GM10248 (cell line): ENCODE results near the gene MIEF1.

ENCODE experiments used
- CTCF ChIA-PET: fragments of 300-600 bp; sonication (Branson Sonifier 250); formaldehyde crosslinking; extraction: SDS; loops from one replicate; lab custom pipeline; 2021; ENCODE audit warnings: antibody characterized with exemption; lab: Yijun Ruan, JAX
- POLR2A ChIA-PET: fragments of 350-650 bp; sonication (Branson Sonifier 250); formaldehyde crosslinking; extraction: SDS; loops from one replicate; lab custom pipeline; 2020; ENCODE audit warnings: antibody characterized with exemption; lab: Yijun Ruan, JAX
- DNase-seq: peaks from one replicate; pipeline ENCODE4 v3.0.0; 2012; ENCODE audit errors: extremely low spot score
- TF ChIP-seq, protein P1 (sequence below): IDR thresholded peaks from 2 replicates; pipeline ENCODE4 v1.5.1; 2012; ENCODE audit warnings: mild to moderate bottlenecking, low read depth; ENCODE audit errors: extremely low read depth, missing control alignments, control extremely low read depth

Gene MIEF1

DNA sequence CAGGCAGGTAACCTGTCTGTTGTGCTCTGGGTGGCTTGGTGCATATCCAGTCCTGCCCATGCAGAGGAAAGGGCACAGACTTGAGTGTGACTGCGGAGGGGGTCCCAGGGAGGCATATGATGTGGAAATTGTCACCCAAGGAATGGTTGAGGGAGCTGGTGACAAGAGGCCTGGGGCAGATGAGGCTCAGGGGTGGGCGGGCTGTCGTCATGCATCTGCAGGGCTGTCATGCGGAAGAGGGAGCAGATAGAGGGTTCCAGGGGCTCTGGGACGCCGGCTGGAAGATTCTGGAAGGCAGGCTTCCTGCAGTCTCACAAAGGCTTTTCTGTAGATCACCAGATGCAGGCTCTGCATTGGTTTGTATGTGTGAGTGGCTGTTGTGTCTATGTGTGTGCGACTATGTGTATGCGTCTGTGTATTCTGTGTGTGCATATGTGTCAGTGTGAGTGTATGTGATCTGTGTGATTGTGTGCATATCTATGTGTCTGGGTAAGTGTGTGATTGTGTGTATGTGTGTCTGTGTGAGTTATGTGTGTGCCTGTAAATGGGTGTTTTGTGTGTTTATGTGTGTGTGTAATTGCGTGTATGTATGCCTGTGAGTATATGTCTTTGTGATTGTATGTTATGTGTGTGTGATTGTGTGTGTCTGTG lies 60.9 kb downstream of the MIEF1 start:
- POLR2A ChIA-PET, result no interaction called here
- DNase-seq, result no peak
- CTCF ChIA-PET, result interaction anchor here (1.3 to 2.2 kb wide), 2 partner anchors 462 to 473 kb away, joined by 5 to 12 read pairs; no protein-coding TSS in a partner anchor
- TF ChIP-seq, protein P1, sequence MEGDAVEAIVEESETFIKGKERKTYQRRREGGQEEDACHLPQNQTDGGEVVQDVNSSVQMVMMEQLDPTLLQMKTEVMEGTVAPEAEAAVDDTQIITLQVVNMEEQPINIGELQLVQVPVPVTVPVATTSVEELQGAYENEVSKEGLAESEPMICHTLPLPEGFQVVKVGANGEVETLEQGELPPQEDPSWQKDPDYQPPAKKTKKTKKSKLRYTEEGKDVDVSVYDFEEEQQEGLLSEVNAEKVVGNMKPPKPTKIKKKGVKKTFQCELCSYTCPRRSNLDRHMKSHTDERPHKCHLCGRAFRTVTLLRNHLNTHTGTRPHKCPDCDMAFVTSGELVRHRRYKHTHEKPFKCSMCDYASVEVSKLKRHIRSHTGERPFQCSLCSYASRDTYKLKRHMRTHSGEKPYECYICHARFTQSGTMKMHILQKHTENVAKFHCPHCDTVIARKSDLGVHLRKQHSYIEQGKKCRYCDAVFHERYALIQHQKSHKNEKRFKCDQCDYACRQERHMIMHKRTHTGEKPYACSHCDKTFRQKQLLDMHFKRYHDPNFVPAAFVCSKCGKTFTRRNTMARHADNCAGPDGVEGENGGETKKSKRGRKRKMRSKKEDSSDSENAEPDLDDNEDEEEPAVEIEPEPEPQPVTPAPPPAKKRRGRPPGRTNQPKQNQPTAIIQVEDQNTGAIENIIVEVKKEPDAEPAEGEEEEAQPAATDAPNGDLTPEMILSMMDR, result no peak

DNA sequence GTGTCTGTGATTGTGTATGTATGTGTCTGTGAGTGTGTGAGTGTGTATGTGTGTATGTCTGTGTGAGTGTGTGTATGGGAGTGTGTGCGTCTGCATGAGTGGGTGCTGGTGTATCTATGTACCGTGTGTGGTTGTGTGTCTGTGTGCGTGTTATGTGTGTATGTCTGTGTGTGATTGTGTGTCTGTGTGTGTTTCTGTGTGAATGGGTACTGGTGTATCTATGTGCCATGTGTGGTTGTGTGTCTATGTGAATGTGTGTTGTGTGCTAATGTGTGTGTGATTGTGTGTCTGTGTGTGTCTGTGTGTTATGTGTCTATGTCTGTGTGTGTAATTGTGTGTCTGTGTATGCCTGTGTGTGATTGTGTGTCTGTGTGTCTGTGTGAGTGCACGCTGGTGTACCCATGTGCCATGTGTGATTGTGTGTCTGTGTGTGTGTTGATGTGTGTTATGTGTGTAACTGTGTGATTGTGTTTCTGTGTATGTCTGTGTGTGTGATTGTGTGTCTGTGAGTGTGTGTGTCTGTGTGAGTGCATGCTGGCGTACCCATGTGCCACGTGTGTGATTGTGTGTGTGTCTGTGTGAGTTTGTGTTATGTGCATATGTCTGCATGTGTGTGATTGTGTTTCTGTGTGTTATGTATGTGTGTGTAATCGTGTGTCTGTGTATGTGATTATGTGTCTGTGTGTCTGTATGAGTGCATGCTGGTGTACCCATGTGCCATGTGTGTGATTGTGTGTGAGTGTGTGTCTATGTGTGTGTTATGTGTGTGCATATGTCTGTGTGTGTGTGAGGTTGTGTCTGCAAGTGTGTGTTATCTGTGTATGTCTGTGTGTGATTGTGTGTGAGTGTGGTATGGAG lies 61.7 kb downstream of the MIEF1 start:
- ChIA-PET POLR2A (no interaction called here), CTCF (no interaction called here)
- no peak for DNase-seq
- TF ChIP-seq, protein P1, result no peak

DNA sequence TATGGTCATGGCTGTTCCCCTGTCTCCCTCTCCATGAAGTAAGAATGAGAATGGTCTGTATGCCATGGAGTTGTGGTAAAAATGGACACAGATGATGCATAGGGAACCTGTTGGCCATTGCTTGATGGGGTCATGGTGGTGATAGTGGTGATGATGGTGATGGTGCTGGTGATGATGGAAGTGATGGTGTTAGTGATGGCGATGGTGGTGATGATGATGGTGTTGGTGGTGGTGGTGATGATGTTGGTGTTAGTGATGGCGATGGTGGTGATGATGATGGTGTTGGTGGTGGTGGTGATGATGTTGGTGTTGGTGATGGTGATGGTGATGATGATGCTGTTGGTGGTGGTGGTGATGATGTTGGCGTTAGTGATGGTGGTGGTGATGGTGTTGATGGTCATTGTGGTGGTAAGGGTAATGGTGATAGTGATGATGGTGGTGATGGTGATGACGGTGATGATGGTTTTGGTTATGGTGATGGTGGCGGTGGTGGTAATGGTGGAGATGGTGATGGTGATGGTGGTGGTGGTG lies 63.4 kb downstream of the MIEF1 start:
- ChIA-PET CTCF (interaction anchor here (1.2 kb wide), 1 partner anchor 31 kb away, joined by 3 read pairs; no protein-coding TSS in a partner anchor), POLR2A (no interaction called here)
- DNase-seq, result no peak
- TF ChIP-seq, protein P1, result no peak

DNA sequence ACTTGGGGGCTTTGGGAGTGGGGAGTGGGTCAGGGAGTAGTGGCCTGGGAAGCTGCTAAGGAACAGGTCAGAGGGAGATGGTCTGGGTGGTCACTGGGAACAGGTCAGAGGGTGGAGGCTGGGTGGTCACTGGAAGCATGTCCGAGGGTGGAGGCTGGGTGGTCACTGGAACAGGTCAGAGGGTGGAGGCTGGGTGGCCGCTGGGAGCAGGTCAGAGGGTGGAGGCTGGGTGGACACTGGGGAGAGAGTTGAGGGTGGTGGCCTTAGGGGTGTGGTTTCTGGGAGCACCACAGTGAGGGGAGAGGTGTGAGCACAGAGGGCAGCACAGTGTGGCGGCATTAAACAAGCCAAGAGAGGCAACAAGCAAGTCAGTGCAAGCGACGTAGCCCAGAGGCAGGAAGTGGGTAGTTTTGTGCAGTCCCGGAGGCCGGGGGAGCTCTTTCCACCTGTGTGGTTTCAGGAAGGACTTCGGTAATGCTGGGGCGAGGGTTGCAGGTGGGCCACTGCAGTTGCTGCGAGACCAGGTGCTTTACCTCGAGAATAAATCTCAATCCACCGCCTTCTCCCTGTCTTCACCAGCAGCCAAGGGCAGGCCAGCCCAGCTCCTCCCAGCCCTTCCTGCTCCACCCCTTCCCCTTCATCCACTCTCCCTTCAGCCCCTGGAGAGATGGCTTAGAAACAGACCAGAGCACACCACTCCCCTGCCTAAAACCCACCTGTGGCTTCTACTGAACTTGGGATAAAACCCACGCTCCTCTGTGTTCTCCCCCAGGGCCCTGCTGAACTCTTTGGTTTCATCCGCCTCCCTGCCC lies 65.3 kb downstream of the MIEF1 start:
- ChIA-PET CTCF (interaction anchor here (0.7 kb wide), 1 partner anchor 458 kb away, joined by 4 read pairs; no protein-coding TSS in a partner anchor), POLR2A (no interaction called here)
- no peak for DNase-seq
- TF ChIP-seq, protein P1, result no peak
